ENCODE results near the gene TPSB2.
"Not testable (repeated sequence)": the region's sequence is repeated elsewhere in the genome, so short reads cannot be mapped to it uniquely, and the experiment has no call there.

TPSB2 gene

DNA sequence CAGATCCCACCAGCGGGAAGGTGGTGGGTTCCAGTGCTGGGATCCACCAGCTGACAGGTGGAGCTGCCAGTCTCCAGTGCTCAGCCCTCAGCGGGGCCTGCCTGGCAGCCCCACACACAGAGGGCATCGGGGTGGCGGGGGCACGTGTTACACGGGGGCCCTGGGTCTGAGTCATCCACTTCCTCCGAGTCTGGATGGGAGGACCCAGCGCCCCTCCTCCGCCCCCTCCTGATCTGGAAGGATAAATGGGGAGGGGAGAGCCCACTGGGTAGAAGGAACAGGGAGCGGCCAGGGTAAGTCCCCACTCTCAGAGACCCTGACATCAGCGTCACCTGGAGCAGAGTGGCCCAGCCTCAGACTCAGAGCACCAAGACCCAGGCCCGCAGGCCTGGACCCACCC, 10.5 kb upstream of the TPSB2 start, which contains the start of gene TPSAB1:
Gene TPSAB1, plus strand, starts transcription at position 270 of the 400 bp plus-strand sequence. CDS start 234 bp downstream, outside the sequence.
- DNase-seq (ENCODE audit: low spot score): not testable (repeated sequence)

DNA sequence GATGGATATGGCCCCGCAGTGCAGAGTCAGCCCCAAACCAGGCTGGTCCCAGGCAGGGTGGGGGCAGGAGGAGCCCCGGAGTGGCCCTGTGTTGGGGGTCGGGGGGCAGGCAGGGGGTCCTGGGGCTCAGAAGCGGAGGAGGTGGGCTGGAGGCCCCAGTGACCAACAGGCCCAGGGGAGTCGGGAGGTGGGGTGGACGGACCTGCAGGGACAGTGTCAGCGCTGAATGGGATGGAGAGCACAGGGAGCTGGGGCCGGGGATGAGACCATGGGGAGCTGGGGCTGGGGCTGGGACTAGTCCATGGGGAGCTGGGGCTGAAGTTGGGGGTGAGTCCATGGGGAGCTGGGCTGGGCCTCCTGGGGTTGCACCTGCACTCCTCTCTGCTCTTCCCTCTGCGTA, 9.6 kb upstream of the TPSB2 start:
- not testable (repeated sequence) for DNase-seq (ENCODE audit: low spot score)

DNA sequence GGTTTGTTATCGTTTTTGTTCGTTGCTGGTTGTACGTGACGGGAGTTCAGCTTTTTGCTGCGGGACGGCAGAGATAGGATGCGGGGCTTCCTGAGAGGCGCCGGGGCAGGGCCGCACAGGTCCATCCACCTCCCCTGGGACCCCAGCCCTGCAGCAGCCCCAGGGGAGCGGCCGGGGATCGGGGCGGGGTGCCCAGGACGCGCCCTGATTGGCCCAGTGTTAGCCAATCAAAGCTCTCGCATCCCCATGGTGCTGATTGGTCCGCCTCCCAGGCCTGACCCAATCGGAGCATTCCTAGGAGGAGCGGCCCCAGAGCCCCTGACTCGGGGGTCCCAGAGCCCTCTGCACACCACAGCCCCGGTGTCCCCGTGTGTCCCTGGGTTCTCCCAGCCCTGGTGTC, 8.9 kb upstream of the TPSB2 start:
- DNase-seq (ENCODE audit: low spot score): not testable (repeated sequence)

DNA sequence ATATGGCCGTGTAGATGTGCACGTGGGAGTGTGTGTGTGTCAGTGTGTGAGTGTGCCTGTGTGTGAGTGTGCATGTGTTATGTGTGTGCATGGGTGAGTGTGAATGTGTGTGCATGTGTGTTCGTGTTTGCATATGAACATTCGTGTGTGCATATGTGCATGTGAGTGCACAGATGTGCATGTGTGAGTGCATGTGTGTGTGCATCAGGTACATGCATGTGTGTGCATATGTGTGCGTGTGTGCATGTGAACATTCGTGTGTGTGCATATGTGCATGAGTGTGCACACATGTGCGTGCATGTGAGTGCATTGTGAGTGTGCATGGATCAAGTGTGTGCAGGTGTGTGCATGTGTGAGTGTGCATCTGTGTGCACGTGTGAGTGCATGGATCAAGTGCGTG, 8.0 kb upstream of the TPSB2 start:
- no peak for DNase-seq (ENCODE audit: low spot score)

DNA sequence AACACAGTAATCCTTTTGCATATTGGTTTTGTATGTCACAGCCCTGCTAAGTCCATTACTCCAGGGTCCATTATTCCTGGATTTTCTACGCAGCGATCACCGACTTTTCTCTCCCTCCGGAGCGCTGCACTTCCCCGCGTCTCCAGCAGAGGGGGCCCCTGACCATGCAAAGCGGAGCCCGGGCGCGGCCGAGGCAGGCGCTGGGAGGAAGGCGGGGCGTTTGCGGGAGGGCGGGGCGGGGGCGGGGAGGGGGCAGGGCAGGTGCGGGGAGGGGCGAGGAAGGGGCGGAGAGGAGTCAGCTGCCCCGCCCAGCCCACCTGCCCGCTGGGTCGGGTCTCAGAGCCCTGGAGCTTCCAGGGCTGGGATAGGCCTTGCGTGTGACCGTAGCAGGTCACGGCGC, 6.7 kb upstream of the TPSB2 start:
- DNase-seq (ENCODE audit: low spot score): not testable (repeated sequence)

DNA sequence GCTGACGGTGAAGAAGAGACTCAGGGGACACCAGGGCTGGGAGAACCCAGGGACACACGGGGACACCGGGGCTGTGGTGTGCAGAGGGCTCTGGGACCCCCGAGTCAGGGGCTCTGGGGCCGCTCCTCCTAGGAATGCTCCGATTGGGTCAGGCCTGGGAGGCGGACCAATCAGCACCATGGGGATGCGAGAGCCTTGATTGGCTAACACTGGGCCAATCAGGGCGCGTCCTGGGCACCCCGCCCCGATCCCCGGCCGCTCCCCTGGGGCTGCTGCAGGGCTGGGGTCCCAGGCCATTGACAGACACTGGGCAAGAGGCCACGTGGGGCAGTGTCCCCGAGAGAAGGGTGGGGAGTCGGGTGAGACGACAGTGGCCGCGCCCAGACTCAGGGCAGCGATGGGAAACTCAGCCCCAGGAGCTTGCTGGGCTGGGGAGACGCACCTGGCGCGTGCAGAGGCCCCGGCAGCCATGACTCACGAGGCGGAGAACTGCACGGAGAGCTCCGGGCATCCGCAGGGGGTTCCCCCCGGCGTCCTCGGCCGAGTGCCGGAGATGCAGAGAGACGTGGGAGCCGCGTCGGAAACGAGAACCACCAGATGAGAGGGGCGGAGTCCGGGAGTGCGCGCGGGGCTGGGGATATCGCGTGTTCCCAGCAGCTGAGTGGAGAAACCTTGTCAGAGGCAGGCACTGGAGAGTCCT, 2.2 kb upstream of the TPSB2 start:
- not testable (repeated sequence) for DNase-seq (ENCODE audit: low spot score)

DNA sequence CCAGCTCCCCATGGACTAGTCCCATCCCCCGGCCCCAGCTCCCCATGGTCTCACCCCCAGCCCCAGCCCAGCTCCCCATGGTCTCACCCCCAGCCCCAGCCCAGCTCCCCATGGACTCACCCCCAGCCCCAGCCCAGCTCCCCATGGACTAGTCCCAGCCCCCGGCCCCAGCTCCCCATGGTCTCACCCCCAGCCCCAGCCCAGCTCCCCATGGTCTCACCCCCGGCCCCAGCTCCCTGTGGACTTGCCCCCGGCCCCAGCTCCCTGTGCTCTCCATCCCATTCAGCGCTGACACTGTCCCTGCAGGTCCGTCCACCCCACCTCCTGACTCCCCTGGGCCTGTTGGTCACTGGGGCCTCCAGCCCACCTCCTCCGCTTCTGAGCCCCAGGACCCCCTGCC, 1.3 kb upstream of the TPSB2 start:
- not testable (repeated sequence) for DNase-seq (ENCODE audit: low spot score)

DNA sequence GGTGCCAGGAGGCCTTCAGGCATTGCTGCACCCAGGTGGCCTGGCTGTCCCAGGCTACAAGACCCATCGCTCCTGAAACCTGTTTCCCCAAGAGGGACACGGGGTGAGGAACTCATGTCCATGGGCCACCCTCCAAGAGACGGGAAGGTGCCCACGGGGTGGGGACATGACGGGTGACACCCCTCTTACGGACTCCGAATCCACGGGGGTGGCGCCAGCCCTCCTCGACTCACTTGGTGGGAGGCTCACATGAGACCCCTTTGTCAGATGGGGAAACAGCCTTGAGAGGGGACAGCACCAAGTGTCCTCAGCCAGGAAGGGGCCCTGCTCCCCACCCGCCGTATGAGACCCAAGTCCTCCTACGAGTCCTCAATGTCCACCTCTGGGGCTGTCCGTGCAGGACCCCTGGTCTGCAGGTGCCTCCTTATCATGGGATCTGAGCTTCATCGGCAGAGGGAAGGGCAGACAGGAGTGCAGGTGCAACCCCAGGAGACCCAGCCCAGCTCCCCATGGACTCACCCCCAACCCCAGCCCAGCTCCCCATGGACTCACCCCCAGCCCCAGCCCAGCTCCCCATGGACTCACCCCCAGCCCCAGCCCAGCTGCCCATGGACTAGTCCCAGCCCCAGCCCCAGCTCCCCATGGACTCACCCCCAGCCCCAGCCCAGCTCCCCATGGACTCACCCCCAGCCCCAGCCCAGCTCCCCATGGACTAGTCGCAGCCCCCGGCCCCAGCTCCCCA, 658 bp upstream of the TPSB2 start:
- not testable (repeated sequence) for DNase-seq (ENCODE audit: low spot score)

DNA sequence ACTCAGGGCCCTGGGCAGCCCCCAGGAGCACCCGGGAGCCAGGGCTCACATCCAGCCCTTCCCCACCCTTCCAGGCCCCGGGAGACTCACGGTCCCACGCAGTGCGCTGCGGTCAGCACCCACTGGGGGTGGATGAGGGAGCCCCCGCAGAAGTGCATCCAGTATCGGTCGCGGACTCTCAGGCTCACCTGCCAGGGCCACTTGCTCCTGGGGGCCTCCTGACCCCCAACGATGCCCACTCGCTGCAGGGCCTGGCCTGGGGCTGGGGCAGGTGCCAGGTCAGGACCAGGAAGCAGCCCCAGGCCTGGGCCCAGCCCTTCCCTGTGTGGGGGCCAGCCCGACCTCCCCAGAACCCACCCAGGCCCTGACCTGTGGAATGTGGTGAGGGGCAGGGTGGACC, 508 bp downstream of the TPSB2 start:
- DNase-seq (ENCODE audit: low spot score): not testable (repeated sequence)

DNA sequence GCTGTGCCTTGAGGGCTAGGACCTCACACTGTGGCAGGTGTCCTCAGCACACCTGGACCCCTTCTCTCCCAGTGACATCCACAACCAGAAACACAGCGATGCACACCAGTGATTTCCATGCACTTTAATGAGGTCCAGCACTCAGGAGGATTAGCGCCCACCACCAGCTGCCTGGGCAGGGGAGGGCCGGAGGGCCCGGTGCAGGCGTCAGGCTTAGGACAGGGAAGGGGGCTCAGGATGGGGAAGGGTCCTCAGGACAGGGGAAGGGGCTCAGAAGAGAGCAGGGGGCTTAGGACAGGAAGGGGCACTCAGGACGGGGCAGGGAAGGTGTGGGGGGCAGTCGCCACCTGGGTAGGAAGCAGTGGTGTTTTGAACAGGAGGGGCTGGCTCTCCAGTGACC, 1.8 kb downstream of the TPSB2 start:
- not testable (repeated sequence) for DNase-seq (ENCODE audit: low spot score)

DNA sequence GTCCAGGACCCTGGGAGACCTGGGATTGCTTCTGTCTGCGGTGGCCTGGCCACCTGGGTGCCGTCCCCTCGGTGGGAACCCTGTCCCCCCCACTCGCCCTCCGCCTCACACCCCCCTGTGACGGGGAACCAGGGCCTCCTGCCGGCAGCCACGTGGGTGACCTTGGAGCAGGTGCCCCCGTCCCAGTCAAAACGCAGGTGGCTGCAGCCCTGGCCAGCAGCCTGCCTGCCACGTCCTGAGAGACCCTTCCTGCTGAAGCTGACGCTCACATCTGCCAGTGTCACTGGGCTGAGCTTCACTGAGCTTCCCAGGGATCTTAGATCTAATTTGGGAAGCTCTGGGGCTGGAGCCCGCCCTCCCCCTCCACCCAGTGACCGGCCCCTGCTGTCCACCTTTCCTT, 3.3 kb downstream of the TPSB2 start:
- not testable (repeated sequence) for DNase-seq (ENCODE audit: low spot score)

DNA sequence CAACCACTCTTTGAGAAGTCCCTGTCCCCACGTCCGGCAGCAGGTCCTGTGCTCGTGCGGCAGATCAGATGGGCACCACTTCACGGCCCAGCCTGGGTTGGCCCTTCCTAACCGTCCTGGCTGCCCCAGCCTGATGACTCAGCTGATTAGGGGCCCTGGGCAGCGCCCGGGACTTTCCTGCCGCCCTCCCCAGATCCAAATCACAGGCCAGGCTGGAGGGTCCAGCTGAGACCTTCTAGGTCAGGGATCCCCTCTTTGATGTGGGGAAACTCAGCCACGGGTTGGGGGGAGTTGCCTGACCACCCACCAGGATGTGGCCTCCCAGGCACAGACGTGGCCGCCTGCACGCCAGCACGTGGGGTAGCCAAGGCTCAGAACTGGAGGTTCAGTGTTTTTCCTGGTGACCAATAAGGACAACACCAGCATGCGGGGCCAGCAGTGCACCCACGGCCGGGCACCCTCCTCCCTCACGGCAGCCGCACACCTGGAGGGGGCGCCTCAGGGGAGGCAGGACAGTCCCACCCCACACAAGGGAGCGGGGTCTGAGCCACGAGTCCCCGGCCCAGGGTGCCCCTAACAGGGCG, 4.2 kb downstream of the TPSB2 start:
- not testable (repeated sequence) for DNase-seq (ENCODE audit: low spot score)

DNA sequence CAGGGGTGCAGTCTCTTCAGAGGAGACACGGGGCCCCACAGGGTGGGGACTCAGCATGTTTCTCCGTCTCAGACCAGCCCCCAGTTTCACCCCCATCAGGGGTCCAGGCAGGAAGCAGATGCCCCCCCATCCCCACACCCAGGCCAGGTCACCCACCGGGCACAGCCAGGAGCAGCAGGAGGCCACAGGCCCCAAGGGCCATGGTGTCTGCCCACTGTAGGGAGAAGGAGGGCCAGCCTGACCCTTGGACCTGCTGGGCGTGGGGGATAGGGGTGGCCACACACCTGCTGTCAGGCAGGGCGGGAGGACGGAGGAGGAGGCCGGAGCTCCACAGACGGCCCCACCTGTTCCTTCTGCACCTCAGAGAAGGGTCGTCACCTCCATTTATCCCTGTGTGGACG, 4.9 kb downstream of the TPSB2 start, which contains the start of gene TPSG1:
Gene TPSG1, minus strand, starts transcription at position 218 of the 401 bp plus-strand sequence. Its CDS starts 16 bp downstream, at position 202.
- no peak for DNase-seq (ENCODE audit: low spot score)

DNA sequence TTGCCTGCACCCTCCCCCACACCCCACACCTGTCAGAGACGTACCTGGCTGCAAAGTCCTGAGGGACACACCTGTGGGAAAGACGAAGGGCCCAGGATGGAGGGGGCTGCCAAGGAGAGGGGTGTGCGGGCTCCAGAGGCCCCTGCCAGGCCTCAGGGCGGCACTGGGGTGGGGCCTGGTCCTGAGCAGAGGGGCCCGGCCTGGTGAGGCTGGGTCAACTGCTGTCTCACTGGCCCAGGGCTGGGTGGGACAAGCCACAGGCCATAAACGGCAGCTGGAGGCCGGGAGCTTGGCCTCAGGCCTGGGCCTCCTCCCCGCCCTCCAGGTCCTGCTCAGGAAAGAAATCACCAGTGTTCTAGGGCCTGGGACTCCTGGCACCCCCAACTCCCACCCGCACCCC, 5.4 kb downstream of the TPSB2 start:
- DNase-seq (ENCODE audit: low spot score): no peak

DNA sequence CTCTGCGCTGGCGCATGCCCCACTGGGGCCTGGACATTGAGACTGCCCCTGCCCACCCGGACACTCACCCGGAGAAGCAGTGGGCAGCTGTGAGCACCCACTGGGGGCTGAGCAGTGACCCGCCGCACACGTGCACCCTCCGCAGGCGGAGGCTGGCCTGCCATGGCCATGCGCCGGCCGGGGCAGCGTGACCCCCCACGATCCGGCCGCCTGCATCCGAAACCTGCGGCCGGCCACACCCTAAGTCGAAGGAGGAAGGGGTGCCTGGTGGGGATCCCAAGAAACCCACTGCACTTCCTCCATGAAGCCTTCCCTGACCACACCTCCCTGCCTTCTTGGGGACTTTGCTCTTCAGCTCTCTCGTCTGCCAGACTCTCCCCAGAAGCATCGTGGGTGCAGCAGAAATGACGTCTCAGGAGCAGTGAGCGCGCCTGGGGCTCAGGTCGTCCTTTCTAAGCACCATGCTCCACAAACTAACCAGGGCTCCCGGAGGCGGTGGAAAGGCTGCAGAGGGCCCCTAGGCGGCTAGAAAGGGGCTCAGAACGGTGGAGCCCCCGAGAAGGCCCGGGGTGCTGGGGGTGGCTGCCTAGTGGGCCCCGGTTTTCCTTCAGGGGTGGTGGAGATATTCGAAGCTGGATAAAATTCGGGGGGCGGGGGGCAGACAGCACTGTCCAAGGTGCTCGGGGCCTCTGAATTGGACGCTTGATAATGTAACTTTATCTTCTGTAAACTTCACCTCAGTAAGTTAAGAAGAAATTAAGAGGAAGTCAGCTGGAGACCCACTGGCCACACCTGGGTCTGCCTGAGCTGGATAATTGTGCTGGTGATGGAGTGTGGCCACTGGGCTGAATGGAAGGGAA, 6.4 kb downstream of the TPSB2 start:
- DNase-seq (ENCODE audit: low spot score): no peak

DNA sequence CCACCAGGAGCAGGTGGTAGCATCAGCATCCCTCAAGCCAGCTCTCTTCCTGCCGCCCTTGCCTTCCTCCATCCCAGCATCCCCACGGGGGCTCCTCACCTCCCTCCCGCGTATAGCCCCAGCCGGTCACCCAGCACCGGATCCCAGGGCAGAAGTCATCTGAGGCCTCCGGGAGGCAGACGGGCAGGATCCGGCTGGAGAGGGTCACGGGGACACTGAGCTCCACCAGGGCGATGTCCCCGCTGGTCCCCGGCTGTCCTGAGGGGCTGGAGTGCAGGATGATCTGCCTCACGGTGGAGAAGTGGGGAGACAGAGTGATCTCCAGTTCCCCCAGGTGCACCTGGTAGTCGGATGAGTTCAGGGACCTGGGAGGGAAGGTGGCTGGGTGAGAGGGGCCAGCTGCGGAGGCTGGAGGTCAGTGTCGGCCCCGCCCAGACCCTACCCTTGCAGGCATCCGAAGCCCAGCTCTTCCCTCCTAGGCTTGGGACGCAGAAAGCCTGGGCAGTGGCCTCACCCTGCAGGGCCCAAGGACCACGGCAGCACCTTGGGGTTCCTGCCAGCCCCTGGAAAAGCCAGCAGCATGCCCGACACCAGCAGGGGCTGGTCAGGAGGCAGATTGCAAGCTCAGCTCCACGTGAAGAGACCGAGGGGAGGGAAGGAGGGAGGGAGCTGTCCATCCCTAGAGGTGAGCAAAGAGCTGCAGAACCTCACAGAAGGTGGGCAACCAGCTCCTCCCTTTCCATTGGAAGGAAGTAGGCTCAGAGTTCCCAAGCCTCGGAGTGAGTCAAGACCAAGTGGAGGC, 7.2 kb downstream of the TPSB2 start:
- DNase-seq (ENCODE audit: low spot score): no peak

DNA sequence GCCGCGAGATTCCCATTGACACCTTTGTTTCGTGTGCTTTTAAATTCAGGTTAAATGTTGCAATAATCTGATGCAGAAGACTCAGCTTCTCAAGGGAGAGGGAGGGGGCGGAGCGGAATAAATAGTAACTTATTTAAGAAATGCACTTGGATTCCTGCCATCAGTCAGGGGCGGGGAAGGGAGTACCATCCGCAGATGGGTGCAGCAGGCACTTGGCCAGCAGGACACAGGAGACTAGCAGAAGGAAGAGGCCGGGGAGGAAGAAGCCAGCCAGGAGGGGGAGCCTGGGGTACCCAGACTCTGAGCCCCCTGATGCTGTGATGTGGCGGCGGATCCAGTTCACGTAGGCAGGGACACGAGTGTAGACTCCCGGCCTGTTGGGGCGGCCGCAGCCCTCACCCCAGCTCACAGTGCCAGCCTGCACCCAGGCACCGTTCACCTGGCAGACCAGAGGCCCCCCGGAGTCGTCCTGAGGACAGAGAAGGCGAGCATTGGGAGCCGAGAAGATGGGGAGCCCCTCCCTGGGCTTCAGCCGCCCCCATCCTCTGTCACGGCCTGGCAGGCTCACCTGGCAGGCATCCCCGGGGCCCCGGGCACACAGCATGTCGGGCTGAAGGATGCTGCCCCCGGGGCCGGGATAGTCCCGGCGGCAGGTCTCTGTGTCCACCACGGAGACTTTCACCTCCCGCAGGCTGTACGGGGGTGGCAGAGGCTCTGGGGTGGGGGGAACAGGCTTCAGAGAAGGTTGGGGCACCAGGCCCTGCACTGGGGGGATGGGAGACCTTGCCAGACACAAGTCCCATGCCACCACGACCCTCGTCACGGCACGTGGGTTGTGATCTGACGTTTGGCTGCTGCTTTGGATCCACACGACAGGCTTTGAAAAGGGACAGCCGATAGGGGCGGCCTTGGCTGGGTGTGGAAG, 8.1 kb downstream of the TPSB2 start:
- no peak for DNase-seq (ENCODE audit: low spot score)

DNA sequence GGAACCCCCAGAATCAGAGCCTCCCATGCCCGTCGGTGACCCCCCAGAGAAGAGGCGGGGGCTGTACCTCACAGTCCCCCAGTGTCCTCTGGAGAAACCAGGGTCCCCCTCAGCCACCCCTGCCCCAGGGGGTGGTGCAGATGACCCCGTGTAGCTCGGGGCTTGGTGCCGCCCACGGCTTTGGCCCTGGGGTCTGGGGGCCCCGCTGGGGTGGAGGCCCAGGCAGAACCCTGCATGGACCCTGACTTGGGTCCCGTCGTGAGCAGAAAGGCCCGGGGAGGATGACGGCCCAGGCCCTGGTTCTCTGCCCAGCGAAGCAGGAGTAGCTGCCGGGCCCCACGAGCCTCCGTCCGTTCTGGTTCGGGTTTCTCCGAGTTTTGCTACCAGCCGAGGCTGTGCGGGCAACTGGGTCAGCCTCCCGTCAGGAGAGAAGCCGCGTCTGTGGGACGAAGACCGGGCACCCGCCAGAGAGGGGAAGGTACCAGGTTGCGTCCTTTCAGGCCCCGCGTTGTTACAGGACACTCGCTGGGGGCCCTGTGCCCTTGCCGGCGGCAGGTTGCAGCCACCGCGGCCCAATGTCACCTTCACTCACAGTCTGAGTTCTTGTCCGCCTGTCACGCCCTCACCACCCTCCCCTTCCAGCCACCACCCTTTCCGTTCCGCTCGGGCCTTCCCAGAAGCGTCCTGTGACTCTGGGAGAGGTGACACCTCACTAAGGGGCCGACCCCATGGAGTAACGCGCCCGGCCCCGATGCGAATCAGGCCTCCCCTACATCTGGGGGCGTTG, 8.9 kb downstream of the TPSB2 start:
- no peak for DNase-seq (ENCODE audit: low spot score)

DNA sequence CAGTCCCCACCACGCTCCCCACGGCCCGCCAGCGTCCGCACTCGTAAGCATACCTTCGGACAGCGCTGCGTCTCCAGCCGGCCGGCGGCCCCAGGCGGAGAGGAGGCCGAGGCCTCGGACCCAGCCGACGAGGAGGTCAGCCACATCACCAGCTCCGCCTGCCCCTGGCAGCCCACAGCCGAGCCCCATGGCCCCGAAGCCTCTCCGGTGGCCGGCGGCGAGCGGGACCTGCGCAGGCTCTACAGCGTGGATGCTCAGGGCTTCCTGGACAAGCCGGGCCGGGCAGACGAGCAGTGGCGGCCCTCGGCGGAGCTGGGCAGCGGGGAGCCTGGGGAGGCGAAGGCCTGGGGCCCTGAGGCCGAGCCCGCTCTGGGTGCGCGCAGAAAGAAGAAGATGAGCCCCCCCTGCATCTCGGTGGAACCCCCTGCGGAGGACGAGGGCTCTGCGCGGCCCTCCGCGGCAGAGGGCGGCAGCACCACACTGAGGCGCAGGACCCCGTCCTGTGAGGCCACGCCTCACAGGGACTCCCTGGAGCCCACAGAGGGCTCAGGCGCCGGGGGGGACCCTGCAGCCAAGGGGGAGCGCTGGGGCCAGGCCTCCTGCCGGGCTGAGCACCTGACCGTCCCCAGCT, 9.8 kb downstream of the TPSB2 start:
- no peak for DNase-seq (ENCODE audit: low spot score)
